Smooth muscle cell of the brain vasculature (primary cell): ENCODE data around the gene ARHGAP22.

Source experiments
- DNase-seq: peaks from one replicate; pipeline ENCODE4 v3.0.0-alpha.2; 2012; ENCODE audit warnings: low read depth, low spot score

The ARHGAP22 gene

DNA sequence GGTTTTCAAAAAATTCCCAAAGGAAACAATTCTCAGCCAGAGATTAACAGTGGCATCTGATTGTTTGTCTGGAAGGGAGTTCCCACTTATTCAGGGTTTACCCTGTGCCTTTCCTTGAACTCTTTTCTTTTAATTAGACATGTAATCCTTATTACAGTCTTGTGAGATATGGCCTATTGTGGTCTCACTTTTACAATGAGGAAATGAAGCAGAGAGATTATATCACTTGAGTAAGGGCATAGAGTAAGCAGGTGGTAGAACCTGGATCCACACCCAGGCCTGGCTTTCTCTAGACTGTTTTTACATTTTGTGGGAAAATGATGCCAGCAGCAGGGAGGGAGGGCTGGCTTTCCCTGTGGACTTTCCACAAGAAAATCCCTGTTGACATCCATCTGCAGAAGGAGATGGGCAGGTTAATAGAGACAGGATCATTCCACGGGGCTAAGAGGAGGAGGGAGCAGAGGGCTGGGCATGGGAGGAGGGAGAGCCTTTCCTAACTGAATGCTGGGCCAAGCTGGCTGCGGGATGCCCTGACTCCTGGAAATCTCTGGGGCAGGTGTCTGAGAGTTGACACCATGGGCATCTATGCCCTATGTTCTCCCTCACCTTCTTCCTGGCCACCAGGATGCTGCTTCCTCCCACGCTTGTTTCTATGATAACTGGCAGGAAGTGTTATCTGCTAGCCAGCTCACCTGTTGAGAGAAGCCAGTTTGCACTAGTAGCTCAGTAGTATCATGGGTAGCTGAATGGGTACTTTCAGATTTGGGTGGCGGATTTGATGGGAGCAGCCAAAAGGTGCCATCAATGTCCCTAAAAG is 28.7 kb upstream of the ARHGAP22 start:
- DNase-seq, result no peak

- DNase-seq, result no peak
Measured at GRCh38 chr10:48632166-48632565, 27.3 kb upstream of the ARHGAP22 start.

- DNase-seq, result no peak
Measured at GRCh38 chr10:48627984-48628609, 23.2 kb upstream of the ARHGAP22 start.

DNA sequence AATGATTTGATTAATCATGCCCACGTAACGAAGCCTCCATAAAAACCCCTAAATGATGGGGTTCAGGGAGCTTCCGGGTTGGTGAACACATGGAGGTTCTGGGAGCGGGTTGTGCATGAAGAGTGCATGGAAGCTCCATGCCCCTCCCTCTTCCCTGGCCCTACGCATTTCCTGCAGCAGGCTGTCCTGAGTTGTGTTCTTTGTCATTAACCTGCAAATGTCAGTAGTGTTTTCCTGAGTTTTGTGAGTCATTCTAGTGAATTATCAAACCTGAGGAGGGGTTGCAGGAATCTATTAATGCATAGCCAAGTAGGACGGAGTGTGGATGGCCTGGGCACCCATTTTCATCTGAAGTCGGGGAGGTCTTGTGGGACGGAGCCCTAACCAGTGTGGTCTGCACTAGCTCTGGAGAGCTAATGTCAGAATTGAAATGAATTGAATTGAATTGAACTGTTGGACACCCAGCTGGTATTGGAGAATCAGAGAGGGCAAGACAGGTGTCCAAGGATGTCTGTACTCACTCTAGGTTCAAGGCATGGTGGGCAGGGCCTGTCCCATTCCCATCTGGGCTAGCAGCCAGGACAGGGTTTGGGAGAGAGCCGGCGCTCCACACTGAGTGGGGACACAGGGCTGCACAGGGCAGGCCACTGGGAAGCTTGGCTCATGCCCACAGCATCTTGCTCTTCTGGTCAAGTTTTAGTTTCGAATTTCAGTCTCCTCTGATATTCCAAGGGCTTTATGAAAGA is 22.3 kb upstream of the ARHGAP22 start:
- no peak for DNase-seq

- no peak for DNase-seq
Measured at GRCh38 chr10:48626447-48626846, 21.6 kb upstream of the ARHGAP22 start.

DNA sequence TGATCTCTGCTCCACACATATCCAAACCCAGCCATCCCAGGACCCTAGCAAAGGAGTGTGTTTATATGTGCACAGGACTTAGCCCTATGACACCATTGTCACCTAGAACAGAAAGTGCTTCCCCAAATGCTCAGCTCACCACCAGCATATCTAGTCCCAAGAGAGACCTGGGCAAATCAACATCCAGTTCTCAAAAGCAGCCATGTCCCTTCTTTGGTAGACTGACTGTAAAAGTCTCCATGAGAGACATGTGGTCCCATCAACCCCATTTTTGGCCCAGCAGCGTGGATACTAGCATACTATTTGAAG is 20.9 kb upstream of the ARHGAP22 start:
- DNase-seq, result no peak

DNA sequence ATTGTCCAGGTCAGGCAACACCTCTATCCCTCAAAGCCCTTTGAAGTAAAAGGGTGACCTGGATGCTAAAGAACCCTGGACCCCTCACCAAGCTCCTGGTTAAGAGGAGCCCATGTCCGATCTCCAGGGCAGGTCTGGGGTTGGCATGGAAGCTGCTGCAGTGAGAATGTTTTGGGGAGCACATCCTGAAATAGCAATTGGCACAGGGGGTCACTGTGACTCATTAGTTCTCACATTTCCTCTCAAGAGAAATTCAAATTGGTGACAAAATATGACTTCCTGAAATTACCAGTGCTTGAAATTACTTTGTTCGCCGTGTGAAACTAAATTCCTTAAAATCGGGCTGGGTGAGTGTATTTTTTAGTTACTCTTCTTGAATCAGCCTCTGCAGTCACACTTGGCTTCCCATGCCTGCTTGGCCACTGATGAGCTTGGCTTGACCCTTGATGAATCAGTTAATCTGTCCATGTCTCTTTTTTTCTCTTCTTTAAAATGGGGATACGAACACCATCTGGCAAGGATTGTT is 18.8 kb upstream of the ARHGAP22 start:
- no peak for DNase-seq

DNA sequence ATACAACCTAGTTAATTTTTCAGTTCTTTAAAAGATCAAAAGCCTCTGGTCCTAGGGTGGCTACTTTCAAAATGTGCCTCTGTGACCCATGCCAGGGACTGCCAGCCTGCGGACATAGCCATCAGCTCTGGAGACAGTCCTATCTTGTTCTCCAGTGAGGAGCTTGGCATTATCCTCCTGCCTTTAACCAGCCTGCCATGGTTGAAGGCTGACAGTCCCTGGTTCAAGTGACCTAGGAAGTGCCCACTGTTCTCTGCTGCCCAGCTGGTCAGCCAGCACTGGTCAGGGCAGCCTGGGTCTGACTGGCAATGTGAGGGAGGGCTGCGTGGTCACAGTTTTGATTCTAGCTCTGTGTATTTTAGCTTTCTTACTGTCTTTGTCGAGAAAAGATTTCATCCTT is 18.1 kb upstream of the ARHGAP22 start:
- no peak for DNase-seq

DNA sequence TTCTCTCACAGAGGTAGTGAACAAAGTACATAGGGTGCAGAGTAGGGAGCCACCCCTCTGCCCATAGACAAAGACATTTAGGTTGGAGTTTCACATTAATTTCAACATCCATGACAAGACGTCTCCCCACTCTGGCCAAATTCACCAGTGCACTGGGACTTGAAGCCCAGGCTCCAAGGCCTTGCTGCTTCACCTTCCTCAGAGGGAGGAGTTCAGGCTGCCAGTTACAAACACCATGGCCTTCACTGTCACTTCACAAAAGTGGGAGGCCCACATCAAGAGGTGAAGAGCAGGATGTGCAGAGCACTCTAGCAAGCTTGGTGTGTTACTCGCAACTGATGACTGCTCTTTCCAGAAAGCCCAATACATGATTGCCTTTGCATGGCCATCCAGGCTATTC is 15.8 kb upstream of the ARHGAP22 start:
- DNase-seq, result no peak

DNA sequence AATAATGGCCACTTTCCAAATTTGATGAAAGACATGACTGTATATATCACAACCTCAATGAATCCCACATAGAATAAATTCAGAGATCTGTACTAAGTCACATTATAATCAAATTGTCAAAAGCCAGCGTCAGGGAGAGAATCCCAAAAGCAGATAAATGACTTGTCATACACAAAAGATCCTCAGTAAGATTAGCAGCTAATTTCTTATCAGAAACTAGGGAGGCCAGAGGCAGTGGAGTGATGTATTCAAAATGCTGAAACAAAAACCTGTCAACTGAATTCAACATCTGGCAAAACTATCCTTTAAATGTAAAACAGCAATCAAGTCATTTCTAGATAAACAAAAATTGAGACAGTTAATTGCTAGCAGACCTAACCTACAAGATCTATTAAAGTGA is 11.6 kb upstream of the ARHGAP22 start:
- DNase-seq, result no peak

GRCh38 chr10:48614481-48615390 is 9.9 kb upstream of the ARHGAP22 start:
- no peak for DNase-seq

GRCh38 chr10:48613016-48613415 is 8.1 kb upstream of the ARHGAP22 start:
- DNase-seq, result no peak

GRCh38 chr10:48612236-48612943 is 7.5 kb upstream of the ARHGAP22 start:
- DNase-seq, result no peak

GRCh38 chr10:48611133-48611532 is 6.3 kb upstream of the ARHGAP22 start:
- DNase-seq, result no peak

GRCh38 chr10:48610585-48611093 is 5.8 kb upstream of the ARHGAP22 start:
- no peak for DNase-seq

DNA sequence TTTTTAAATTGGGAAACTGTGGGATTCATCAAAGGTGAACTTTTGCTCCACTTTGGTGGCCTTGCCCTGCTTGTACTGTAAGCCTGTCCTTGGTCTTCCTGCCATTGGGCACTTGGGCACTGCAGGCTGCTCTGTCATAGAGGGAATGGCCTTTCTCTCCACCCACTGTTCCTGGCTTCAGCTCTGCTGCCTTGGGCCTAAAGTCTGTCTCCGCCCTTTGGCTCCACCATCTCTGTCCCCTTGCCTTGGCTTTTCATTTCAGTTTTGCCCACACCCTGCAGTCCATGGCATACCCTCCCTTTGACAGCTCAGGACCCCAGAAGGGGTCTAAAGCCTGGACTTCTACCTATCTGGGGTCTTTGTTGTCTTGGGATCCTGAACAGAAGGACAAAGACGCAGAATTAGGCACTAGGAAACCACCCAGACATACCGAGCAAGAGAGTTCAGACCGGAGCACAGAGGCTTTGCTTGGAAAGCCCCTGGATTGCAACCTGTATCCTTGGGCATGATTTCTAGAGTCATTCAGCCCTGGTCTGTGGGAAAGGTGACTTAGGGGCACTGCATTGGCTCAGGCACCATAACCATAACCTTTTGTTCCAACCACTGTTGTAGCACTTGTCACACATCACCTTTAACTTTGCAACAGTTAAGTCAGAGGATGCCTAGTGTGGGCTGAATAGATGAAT is 5.2 kb upstream of the ARHGAP22 start:
- DNase-seq, result no peak

DNA sequence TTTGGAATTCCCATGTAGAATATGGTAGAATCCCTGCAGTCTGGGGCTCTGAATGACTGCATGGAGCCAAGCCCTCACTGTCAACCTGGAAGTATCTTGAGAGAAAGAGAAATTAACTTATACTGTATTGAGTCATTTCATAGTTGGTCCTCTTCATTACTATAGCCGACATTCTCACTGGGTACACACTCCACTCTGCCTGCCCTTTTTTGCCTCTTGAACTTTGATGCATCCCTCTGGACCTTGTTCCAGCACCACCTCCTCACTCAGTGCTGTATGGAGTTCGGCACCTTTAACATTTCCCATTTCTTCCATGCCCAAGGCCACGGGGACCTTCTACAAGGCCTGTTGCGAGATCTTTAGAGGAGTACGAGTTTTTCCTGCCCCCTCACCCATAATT is 4.6 kb upstream of the ARHGAP22 start:
- no peak for DNase-seq

- no peak for DNase-seq
Measured at GRCh38 chr10:48608976-48609375, 4.1 kb upstream of the ARHGAP22 start.

GRCh38 chr10:48608279-48608681 is 3.4 kb upstream of the ARHGAP22 start:
- DNase-seq, result no peak
